ENCODE results near the gene JUNB. TPM values are rescaled to one million over a fixed set of nuclear protein-coding genes. Genes with fewer than 3 reads are reported as not detected.
A peak's percentile ranks its signal among the peaks of the same experiment; 100 is the strongest.

Gene JUNB
- total RNA-seq, 1 experiment from 2014 or later, result 16.4 TPM

DNA sequence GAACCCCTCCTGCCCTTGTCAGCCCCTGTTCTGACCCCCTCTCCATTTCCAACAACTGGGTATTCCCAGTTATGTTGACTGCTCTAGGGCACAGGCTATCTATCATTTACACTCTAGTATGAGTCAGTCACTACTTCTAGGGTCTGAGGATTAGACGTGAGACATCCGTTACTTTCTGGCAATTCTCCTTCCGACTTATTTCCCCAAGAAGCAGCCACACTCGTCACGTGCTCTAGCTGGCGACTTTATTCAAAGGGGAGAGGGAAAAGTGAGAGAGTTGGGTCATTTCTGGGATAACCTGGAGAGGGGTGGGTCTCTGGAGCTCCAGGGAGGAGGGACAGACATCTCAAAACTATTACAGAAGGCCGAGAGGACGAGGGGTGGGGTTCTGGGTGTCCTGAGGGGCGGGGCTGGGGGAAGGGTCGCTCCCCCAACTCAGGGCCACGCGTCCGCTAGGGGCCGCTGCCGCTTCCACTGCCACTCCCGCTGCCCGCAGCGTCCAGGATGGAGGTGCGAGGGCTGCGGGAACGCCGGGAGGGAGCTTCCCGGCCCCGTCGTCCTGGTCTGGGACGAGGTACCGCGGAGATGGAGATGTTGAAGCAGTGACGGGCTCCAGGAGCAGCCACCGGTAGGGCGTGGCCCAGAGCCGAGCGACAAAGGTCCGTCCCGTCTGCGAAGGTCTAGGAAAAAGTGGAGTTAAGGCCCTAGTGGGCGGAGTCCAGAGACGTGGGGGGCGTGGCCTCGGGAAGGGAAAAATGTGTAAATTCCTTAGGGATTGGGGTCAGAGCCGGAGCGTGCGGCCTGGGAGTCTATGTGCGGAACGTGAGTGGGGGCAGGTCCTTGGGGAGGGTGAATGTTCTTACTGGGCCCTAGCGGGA, 34.2 kb downstream of the JUNB start:
- Mint-ChIP-seq H3K27me3 (ENCODE audit: insufficient read depth, unreplicated experiment) (no peaks in the 10 kb centered on the region), H3K27ac (ENCODE audit: unreplicated experiment) (no peak overlapping the region), H3K36me3 (ENCODE audit: insufficient read depth, unreplicated experiment) (no peaks in the 10 kb centered on the region), H3K4me1 (ENCODE audit: low read depth, unreplicated experiment) (no peaks in the 10 kb centered on the region), H3K9me3 (ENCODE audit: unreplicated experiment) (no peaks in the 10 kb centered on the region), H3K4me3 (ENCODE audit: unreplicated experiment) (peak overlapping the region; percentile 66)
- no peaks in the 10 kb centered on the region for H3K27me3 ChIP-seq (replicated peaks; ENCODE audit: control insufficient read depth, insufficient read depth, low read length)
- TF ChIP-seq, protein P1, sequence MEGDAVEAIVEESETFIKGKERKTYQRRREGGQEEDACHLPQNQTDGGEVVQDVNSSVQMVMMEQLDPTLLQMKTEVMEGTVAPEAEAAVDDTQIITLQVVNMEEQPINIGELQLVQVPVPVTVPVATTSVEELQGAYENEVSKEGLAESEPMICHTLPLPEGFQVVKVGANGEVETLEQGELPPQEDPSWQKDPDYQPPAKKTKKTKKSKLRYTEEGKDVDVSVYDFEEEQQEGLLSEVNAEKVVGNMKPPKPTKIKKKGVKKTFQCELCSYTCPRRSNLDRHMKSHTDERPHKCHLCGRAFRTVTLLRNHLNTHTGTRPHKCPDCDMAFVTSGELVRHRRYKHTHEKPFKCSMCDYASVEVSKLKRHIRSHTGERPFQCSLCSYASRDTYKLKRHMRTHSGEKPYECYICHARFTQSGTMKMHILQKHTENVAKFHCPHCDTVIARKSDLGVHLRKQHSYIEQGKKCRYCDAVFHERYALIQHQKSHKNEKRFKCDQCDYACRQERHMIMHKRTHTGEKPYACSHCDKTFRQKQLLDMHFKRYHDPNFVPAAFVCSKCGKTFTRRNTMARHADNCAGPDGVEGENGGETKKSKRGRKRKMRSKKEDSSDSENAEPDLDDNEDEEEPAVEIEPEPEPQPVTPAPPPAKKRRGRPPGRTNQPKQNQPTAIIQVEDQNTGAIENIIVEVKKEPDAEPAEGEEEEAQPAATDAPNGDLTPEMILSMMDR (IDR thresholded peaks at IDR 0.05; ENCODE audit: insufficient read depth in 1 of 2, low read depth in 1 of 2, low read length in 1 of 2, severe bottlenecking in 1 of 2, unreplicated experiment in 1 of 2), result peak; percentile 17 to 30
- H3K4me3 ChIP-seq (ENCODE audit: low read depth, low read length), result no peak overlapping the region
- no TSS peak for BruUV-seq (replicated peaks)
- peaks cover 3% of the 10 kb centered on the region; the same call in 1 of the 2 replicates for H3K4me1 ChIP-seq
- DNase-seq, result peak in 1 of 2 experiments; percentile 55
- H3K9me3 ChIP-seq, result no peaks in the 10 kb centered on the region
- ChIA-PET CTCF (no interaction called here), POLR2A (no interaction called here)
- no peaks in the 10 kb centered on the region for H3K36me3 ChIP-seq (ENCODE audit: control insufficient read depth, insufficient read depth, low read length)
- intact Hi-C loops (cut with micrococcal nuclease; ENCODE audit: unreplicated experiment), result no loop called here

GRCh38 chr19:12828494-12828893, 37.2 kb downstream of the JUNB start:
- intact Hi-C loops (cut with micrococcal nuclease; ENCODE audit: unreplicated experiment), result no loop called here
- peaks cover 7% of the 10 kb centered on the region for H3K4me1 ChIP-seq
- H3K9me3 ChIP-seq, result no peaks in the 10 kb centered on the region
- H3K27me3 Mint-ChIP-seq (ENCODE audit: insufficient read depth, unreplicated experiment), result peaks cover 6% of the 10 kb centered on the region
- peaks cover 5% of the 10 kb centered on the region for H3K4me1 Mint-ChIP-seq (ENCODE audit: low read depth, unreplicated experiment)
- no peak overlapping the region for H3K27ac Mint-ChIP-seq (ENCODE audit: unreplicated experiment)
- H3K27me3 ChIP-seq (replicated peaks; ENCODE audit: control insufficient read depth, insufficient read depth, low read length), result no peaks in the 10 kb centered on the region
- no peaks in the 10 kb centered on the region for H3K36me3 ChIP-seq (ENCODE audit: control insufficient read depth, insufficient read depth, low read length)
- ChIA-PET POLR2A (interaction anchor here (0.6 kb wide), 2 partner anchors 22 to 53 kb away, joined by 3 to 4 read pairs; partner anchors contain the start of gene RNASEH2A), CTCF (interaction anchor here (0.6 kb wide), 1 partner anchor 9 kb away, joined by 3 read pairs; no protein-coding TSS in a partner anchor)
- no peak overlapping the region for H3K4me3 Mint-ChIP-seq (ENCODE audit: unreplicated experiment)
- H3K9me3 Mint-ChIP-seq (ENCODE audit: unreplicated experiment), result no peaks in the 10 kb centered on the region
- DNase-seq, result peak in 1 of 2 experiments; percentile 52
- TF ChIP-seq, protein P1 (IDR thresholded peaks at IDR 0.05; ENCODE audit: insufficient read depth in 1 of 2, low read depth in 1 of 2, low read length in 1 of 2, severe bottlenecking in 1 of 2, unreplicated experiment in 1 of 2), result no peak
- BruUV-seq (replicated peaks), result no TSS peak
- peak overlapping the region; percentile 16; the same call in 1 of the 2 replicates for H3K4me3 ChIP-seq (ENCODE audit: low read depth, low read length)
- peaks cover 5% of the 10 kb centered on the region for H3K36me3 Mint-ChIP-seq (ENCODE audit: insufficient read depth, unreplicated experiment)

- Mint-ChIP-seq H3K4me3 (ENCODE audit: unreplicated experiment) (peak overlapping the region; percentile 63), H3K36me3 (ENCODE audit: insufficient read depth, unreplicated experiment) (peaks cover 11% of the 10 kb centered on the region), H3K9me3 (ENCODE audit: unreplicated experiment) (no peaks in the 10 kb centered on the region), H3K27me3 (ENCODE audit: insufficient read depth, unreplicated experiment) (peaks cover 15% of the 10 kb centered on the region), H3K27ac (ENCODE audit: unreplicated experiment) (no peak overlapping the region), H3K4me1 (ENCODE audit: low read depth, unreplicated experiment) (peaks cover 14% of the 10 kb centered on the region)
- H3K9me3 ChIP-seq, result no peaks in the 10 kb centered on the region
- DNase-seq, result no peak
- CTCF ChIA-PET, result no interaction called here
- intact Hi-C loops (cut with micrococcal nuclease; ENCODE audit: unreplicated experiment), result no loop called here
- peaks cover 18% of the 10 kb centered on the region for H3K4me1 ChIP-seq
- POLR2A ChIA-PET, result no interaction called here
- no TSS peak for BruUV-seq (replicated peaks)
- TF ChIP-seq, protein P1 (IDR thresholded peaks at IDR 0.05; ENCODE audit: insufficient read depth in 1 of 2, low read depth in 1 of 2, low read length in 1 of 2, severe bottlenecking in 1 of 2, unreplicated experiment in 1 of 2), result no peak
- no peaks in the 10 kb centered on the region for H3K36me3 ChIP-seq (ENCODE audit: control insufficient read depth, insufficient read depth, low read length)
- no peaks in the 10 kb centered on the region for H3K27me3 ChIP-seq (replicated peaks; ENCODE audit: control insufficient read depth, insufficient read depth, low read length)
- H3K4me3 ChIP-seq (ENCODE audit: low read depth, low read length), result peak overlapping the region; percentile 16
Observed at GRCh38 chr19:12833418-12833737, 42.1 kb downstream of the JUNB start.
